RPMI7951 (cell line): ENCODE data around the gene SERPINF2. TPM values are rescaled to one million over a fixed set of nuclear protein-coding genes. Genes with fewer than 3 reads are reported as not detected.
A peak's percentile ranks its signal among the peaks of the same experiment; 100 is the strongest.
"Not testable (repeated sequence)": the region's sequence is repeated elsewhere in the genome, so short reads cannot be mapped to it uniquely, and the experiment has no call there.

ENCODE experiments used
- DNase-seq: peaks from one replicate; pipeline ENCODE4 v3.0.0-alpha.2; 2012; ENCODE audit warnings: low read depth
- total RNA-seq: library from RNA; depleted of rRNA; stranded (reverse); fragments of >200 nt; shearing (Covaris generic); gene quantifications from 2 replicates; pipeline ENCODE4 v1.2.3, GENCODE V29; 2014; rRNA removed

Gene SERPINF2
- total RNA-seq, result under 0.01 and 0.24 TPM in 2 replicates

DNA sequence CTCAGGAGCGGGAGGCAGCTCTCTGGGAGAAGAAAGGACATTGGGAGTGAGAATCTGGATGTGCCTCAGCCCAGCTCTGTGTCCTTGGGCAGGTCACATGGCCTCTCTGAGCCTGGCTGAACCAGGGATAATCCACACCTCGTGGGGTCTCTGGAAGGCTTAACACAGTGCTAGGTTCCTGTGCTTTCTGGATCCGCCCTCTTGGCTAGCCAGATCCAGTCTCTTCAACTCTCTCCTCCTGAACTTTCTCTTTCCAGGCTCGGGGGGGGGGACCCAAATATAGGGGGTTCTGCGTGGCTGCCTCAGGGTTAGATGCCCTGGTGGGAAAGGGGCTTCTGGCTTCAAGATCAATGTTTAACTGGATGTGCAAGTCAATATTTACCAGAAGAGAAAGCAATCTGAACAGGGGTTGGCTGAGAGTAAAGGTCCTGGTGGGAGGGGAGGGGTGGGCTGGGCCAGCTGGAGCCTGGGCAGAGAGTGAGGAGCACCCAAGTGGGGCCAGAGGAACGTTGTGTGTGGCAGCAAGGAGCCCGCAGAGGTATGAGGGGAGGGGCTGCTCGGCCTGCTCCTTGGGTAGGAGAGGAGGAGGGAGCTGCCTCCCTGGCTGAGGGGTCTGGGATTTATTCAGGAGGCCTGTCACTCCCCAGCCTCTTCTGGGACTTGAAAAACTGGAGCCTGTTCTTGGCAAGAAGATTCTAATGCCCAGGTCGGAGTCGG, at the start of gene SERPINF2:
SERPINF2 (plus strand) TSS at position 501 of the 717 bp plus-strand sequence. CDS start 2,125 bp downstream, outside the sequence.
- no peak for DNase-seq

DNA sequence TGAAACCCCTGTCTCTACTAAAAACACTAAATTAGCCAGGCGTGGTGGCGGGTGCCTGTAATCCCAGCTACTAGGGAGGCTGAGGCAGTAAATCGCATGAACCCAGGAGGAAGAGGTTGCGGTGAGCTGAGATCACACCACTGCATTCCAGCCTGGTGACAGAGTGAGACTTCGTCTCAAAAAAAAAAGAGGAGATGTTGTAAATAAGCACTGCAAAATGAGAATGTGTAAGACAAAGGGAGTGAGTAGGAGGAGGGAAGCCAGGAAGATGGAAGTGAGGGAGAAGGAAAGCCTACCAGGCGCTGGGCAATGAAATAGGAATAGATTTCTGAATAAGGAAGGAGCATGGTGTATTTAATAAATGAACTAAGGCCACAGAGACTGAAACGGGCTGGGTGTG, 49.3 kb upstream of the SERPINF2 start:
- DNase-seq, result peak; percentile 30

DNA sequence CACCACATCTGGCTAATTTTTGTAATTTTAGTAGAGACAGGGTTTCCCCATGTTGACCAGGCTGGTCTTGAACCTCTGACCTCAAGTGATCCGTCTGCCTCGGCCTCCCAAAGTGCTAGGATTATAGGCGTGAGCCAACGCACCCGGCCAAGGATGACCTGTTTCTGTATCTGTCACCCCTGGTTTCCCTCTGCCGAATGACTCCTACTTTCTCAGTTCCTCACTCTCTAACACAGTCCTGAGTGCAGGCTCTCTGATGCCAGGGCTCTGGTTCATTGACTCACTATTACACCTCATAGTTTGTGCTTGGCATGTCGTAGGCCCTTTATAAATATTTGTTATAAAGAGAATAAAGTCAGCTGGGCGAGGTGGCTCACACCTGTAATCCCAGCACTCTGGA, 47.3 kb upstream of the SERPINF2 start:
- DNase-seq, result no peak

DNA sequence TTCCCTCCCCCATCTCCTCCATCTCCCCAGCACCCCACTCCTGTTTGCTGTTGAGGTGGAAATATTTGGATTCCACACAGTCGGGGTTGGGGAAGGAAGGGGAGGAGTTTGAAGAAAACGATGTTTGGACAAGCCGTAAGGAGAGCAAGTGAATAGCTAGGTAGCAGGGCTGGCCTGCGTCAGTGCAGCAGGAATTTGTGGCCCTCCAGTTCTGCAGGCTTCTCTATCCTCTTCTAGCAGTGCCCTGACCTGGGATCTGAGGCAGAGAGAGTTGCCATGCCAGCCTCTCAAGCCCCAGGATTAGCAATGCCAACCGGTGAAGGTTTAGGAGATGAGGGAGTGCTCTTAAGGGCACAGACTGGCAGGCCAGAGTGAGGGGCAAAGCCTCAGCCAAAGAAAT, 45.0 kb upstream of the SERPINF2 start:
- DNase-seq, result no peak

DNA sequence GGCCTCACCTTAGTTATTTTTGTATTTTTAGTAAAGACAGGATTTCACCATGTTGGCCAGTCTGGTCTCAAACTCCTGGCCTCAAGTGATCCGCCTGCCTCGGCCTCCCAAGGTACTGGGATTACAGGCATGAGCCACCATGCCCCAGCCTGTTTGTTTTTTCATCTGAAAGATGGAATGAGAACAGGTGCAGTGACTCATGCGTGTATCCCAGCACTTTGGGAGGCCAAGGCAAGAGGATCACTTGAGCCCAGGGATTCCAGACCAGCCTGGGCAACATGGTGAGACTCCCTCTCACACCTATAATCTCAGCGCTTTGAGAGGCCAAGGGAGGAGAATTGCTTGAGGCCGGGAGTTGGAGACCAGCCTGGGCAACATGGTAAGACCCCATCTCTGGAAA, 42.8 kb upstream of the SERPINF2 start:
- DNase-seq, result not testable (repeated sequence)

DNA sequence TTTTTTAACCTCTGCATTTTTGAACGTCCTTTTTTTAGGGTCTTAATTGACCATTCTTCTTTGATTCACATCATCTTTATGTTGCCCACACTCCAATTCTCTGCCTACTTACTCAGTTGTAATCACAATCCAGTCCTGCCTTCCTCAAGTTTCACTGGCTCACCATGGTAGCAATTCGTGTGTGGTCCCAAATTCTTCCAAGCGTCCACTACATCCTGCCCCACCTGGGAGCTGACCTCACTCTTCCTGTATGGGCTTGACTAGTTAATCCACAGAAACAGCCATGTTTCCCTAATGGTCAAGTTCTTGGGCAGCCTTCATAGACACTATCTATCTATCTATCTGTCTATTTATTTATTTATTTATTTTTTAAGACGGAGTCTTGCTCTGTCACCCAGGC, 39.6 kb upstream of the SERPINF2 start:
- peak; percentile 27 for DNase-seq

DNA sequence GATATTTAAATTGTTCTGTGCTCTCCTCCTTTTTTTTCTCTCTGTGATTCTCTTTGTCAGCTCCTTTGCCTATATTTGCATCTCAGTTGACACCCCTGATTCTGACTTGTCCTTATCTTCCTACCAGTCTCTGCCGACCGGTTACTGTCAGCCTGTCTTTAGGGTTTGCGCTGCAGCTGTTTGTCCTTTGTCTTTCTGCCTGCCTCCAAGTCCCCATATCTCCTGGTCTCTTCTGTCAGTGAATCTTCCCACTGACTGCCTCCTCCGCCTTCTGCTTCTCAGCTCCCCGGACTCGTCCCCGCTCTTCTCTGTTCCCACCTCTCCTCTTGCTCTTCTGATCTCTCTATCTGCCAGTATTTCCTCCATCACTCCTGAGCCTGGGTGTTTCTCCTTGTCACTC, 37.7 kb upstream of the SERPINF2 start:
- no peak for DNase-seq

DNA sequence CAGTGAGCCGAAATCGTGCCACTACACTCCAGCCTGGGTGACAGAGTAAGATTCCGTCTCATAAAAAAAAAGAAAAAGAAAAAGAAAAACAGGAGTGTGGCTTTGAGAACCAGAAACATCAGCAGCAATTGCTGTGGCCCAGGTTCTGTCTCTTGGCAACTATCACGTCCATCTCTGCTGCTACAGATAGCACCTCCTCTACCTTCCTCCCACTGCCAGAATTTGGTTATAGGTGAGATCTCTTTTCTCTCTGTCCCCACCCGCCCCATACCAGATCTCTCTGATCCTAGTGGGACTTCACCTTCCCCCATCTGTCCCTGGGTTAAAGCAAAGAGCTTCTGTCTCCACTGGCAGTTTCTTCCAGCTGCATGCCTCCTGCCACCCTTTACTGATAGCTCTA, 35.6 kb upstream of the SERPINF2 start:
- DNase-seq, result no peak

DNA sequence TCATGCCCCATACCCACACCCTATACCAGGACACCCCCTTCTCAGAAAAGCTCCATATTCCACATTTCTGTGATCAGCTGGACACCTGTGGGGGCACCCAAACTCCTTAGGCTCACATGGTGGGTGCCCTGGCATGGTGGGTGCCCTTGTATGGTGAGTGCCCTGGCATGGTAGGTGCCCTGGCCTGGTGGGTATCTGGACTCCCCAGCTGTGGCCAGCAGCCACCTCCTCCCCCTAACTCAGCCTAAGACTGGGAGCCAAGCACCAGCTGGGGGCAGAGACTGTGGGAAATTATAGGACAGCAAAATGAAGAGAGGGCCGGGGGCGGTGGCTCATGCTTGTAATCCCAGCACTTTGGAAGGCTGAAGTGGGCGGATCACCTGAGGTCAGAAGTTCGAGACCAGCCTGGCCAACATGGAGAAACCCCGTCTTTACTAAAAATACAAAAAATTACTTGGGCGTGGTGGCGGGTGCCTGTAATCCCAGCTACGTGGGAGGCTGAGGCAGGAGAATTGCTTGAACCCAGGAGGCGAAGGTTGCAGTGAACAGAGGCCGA, 33.8 kb upstream of the SERPINF2 start:
- not testable (repeated sequence) for DNase-seq

DNA sequence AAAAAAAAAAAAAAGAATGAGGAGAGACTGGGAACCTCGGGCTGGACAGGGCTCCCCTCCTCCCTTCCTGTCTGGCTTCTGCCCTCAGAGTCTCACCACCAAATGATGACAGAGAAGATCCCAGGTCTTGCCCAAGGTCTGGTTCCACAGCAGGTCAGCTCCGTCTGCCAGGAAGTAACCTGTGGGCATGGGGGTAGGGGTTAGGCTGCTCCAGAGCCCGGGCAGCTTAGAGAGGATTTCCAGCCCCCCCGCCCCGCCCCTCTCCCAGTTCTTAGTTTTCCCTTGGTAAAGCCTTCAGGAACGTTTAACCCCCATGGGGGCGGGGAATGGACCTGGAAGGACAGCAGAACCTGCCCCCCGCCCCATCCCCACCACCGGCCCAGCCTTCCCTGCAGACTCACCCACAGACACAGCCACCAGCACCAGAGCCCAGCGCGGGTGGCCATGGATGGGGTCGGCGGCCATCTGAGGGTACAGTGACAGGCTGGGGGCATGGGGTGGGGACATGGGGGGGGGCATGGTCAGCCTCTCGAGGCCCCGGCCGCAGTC, 33.2 kb upstream of the SERPINF2 start:
- DNase-seq, result no peak

DNA sequence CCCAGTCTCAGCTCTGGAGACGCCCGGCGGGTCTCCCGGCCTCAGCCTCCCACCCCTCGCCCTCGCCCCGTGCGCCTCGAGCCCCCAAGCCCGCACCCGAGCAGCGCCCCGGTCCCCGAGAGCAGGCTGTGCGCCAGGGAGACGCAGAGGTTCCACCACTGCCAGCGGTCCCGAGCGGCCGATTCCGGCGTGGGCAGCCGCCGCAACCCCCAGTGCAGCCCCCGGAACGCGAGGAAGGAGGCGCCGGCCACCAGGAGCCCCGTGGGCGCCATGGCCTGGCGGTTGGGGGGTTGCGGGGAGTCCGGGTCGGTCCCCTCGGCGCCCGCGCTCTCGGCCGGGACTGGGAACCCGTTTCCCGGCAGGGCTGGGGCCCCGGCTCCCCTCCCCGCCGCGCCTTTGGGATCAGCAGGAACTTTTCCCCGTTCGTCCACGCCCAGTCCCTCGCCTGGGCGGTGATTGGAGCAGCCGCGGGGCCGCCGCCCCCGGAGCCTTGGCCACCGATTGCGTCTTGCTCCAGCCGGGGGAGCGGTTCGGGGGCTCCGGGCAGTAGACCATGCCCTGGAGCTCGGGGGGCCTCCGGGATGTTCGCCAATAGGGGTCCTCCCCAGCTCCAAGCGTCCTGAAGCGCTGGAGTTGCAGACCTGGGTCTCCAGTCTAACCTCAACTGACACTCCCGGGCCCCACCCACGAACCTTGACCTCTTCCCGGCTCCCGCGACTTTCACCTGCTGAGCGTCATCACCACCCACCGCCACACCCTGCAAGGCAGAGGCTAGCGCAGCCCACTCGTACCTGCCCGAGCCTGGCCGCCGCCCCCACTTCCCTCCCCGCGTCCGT, 32.5 kb upstream of the SERPINF2 start, which contains the start of gene TLCD2:
TLCD2 (minus strand) TSS at position 407 of the 836 bp plus-strand sequence; CDS start at position 272, 135 bp downstream.
- DNase-seq, result peak; percentile 69

DNA sequence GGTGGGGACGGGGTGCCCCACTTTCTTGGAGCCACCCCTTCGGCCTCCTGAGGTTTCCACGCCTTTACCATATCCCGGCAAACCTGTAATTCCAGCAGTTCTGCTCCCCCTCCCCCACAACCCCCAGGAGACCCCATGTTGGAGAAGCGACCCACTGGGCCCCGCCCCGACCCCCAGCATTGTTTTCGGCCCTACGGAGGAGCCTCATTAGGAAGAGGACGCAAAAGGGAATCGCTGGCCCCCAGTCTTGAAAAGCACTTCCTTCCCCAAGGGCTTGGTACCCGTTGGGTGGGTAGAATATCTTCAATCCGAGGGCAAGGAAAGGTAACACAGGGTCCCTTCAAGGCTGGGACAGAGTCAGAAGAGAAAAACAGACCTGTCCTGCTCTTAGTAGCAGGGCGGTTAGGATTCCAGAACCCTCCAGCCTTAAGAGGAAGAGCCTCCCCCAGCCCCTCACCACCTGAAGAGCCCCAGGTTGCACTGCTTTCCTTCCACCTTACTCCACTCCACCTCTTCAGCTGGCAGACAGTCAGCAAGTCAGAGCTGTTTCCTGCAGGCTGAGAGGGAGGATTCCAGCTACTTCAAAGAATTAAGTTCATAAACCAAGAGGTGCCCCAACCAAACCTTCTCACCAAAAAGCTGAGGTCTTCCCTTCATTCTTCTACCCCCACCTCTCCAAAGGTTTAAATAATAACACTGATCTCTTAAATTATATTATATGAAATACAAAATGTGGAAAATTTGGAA, 31.7 kb upstream of the SERPINF2 start:
- DNase-seq, result no peak

DNA sequence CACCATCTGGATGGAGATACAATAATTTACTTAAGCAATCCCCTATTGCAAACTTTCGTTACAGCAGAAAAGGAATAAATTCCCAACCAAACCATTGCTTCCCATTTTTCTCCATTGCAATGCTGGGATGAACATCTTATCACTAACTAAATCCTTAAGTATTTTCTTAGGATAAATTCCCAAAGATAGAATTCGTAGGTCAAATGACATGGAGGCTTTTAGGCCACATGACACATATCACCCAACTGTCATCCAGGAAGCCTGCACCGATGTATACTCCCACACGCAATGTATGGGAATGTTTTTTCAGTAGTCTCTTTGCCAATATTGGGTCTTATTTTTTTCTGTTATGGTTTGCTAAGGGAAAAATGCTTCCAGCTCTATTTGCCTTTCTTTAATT, 30.9 kb upstream of the SERPINF2 start:
- no peak for DNase-seq

DNA sequence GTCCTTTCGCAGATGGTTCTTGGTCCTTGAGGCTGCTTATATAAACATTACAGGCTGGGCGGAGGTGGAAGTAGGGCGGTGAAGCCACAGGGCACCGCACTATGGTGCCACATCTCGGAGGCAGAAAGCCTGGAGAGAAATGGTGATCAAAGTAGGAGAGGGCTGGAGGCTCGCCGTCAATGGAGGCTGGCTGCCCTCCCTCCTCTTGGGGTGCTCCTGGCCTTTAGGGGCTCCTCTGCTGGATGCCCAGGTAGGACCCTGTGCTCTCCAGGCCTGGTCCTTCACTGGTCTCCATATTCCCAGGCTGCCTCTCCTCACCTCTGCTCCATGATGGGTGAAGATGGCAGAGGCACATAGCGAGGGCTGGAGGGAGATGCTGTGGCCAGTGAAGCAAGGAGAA, 30.4 kb upstream of the SERPINF2 start:
- DNase-seq, result no peak

DNA sequence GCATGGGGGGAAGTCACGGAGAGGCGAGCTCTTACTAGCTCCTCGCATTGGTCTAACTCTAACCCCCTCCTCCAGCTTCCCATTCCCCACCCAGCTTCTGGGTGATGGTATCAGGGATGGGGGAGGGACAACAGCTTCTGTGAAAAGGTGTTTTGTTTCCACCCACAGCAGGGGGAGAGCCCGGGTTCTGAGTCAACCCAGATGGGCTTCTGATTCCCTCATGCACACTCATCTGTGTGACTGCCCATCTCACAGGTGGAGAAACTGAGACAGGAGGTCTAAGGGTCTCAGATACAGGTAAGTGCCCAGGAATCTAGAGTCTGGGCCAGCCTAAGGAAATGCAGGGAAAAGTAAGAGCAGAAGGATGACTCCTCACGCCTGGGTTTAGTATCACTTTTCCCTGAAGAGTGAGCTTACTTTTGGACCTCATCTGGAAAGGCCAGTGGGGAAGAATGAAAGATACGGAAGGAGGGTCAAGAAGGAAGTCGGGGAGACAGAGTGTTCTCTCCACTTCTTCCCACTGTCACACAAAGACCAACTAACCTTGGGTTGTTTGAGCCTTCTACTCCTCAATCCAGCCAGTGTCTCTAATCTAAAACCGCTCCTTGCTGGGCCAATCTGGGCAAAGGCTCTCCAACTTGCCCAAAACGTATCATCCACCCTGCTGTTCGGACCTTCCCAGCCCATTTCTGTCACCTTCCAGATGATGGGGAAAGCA, 29.4 kb upstream of the SERPINF2 start:
- DNase-seq, result no peak

DNA sequence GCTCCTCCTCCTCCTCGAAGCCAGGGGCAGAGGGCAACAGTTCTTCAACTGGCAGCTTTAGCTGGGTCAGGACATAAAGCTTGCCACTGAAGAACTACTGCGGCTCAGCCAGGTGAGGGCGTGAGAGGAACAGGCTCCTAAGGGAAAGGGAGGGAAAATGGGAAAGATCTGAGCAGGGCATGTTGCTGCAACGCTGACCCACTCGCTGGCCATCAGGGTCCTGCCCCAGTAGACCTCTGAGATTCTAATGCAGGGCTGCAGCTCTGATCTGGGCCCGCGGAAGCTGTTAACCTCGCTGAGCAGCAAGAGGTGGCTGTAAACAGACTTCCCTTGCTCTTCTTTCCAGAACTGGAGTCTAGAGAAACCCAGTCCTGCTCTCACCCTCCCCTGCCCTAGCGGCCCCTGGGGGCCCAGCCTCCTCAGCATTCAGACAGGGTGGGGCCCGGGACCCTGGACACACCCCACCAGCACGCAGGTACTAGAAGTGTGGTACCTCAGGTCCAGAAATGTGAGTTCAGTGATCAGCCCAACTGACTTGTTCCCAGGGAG, 28.7 kb upstream of the SERPINF2 start:
- DNase-seq, result peak; percentile 35

DNA sequence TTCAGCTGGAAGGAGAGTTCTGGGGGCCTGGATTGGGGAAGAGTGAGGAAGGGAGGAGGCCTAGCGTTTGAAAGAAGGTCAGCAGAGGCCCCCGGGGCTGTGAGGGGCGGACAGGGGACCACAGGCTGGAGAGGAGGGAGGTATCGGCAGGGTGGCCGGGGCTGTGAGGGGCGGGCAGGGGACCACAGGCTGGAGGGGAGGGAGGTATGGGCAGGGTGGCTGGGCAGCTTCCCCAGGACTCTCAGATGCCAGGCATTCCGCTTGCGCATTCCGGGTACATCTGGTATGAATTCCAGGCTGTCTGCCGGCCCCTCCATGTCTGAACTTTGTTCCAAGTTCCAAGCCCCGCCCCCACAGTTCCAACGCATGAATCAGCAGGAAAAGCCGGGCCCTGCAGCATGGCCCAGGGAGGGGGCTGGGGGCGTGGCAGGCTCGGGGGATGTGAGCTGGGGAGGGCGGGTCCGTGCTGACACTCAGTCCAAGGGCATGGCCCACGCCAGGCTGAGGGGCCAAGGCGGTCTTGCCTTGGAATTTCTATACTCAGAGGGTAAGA, 28.2 kb upstream of the SERPINF2 start:
- DNase-seq, result peak; percentile 96

DNA sequence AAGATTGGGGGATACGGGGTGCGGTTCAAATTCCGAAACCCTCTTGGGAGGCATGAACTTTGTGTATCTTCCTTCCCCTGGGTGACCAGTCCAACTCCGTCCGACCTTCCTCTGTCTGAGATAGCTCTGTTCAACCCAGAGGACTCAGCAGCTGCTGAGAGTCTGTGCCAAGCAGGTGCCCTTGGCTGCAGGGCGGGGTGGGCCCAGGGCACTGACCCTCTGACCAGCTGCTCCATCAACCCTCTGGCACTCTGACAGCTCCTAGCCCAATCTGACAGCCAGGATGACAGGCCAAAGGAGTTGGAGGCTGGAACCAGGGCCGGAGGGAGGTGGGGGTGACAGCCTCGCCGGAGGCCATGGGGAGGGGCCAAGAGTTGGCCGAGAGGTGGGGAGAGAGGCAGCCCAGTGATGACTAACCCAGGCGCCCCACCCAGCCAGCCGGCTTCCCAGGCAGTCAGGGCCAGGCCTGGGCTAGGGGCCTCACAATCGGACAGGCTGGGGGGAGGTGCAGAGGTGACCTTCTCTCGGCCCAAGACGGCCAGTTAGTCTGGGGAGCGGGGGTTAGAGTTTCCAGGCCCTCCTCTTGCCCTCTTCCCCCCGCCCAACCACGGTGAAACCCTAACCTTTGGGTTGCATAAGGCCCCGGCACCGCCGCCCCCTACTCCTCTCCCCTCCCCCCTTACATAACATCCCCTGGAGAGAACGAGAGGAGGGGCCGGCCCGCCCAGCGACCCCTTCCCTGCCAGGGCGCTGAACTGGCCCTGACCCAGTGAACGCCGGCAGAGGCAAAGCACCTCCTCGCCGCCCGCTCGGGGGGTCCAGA, 27.5 kb upstream of the SERPINF2 start:
- DNase-seq, result peak; percentile 90

DNA sequence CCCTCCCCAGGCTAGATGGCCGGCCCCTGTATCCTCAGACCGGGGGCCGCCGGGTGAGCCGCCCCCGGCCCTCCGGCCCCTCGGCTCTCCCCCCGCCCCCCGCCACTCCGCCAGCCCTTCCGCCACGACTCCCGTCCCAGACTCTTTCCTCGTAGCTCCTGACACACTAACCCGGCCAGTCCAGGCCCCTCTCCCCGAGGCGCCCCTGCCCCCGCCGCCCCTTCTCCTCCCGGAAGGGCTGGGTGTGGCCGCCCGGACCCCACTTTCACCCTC, 26.9 kb upstream of the SERPINF2 start:
- no peak for DNase-seq
